K562 (cell line): Measurements from ENCODE around the gene THADA. TPM values are rescaled to one million over a fixed set of nuclear protein-coding genes. Genes with fewer than 3 reads are reported as not detected.
A peak's percentile ranks its signal among the peaks of the same experiment; 100 is the strongest.

Experiments
- CHD4 ChIP-seq: fragments of 200-600 bp; sonication (generic); IDR thresholded peaks from 3 replicates; pipeline ENCODE4 v1.6.1; 2012; ENCODE audit warnings: low read depth, mild to moderate bottlenecking, mixed read lengths, low read length, inconsistent platforms; ENCODE audit not compliant: insufficient read depth, insufficient replicate concordance, poor library complexity, severe bottlenecking
- DEAF1 ChIP-seq: fragments of 450-650 bp; formaldehyde crosslinking; IDR thresholded peaks from 2 replicates; pipeline ENCODE4 v1.4.0; 2020; ENCODE audit warnings: mild to moderate bottlenecking, moderate library complexity
- ETV6 ChIP-seq, 3 experiments: fragments of 150-350 bp in 1 of 3; sonication (generic) in 1 of 3; formaldehyde crosslinking in 1 of 3; IDR thresholded peaks; 2 replicates each; pipeline versions ENCODE4 v1.6.1 to v1.8.0; 2014 to 2022; ENCODE audit warnings: borderline replicate concordance in 2 of 3, low read depth in 2 of 3, antibody characterized with exemption in 1 of 3, low read length in 1 of 3, mild to moderate bottlenecking in 1 of 3, missing genetic modification reagents in 1 of 3
- HMBOX1 ChIP-seq: sonication (generic); IDR thresholded peaks from 2 replicates; pipeline ENCODE4 v1.6.1; 2016
- KAT7 ChIP-seq: sonication (generic); formaldehyde crosslinking; IDR thresholded peaks from 2 replicates; pipeline ENCODE4 v1.8.0; 2022; ENCODE audit warnings: missing genetic modification reagents, mild to moderate bottlenecking, borderline replicate concordance
- MECOM ChIP-seq: fragments of 250-450 bp; sonication (Bioruptor Pico); IDR thresholded peaks from 2 replicates; pipeline ENCODE4 v1.8.0; 2022; ENCODE audit warnings: inconsistent platforms
- RBM25 ChIP-seq: fragments of 200-400 bp; formaldehyde crosslinking; IDR thresholded peaks from 2 replicates; pipeline ENCODE4 v1.6.1; 2018; ENCODE audit warnings: low read length, low read depth, moderate library complexity; ENCODE audit not compliant: severe bottlenecking
- SP2 ChIP-seq: IDR thresholded peaks from 2 replicates; pipeline ENCODE4 v1.6.1; 2011; ENCODE audit warnings: mild to moderate bottlenecking, low read depth, low read length, moderate library complexity; ENCODE audit not compliant: poor library complexity, severe bottlenecking; ENCODE audit errors: extremely low read depth
- SPI1 ChIP-seq: IDR thresholded peaks from 2 replicates; pipeline ENCODE4 v1.6.1; 2011; ENCODE audit warnings: low read depth, low read length, control low read depth, borderline replicate concordance
- ZNF318 ChIP-seq, 2 experiments: fragments of 450-650 bp; IDR thresholded peaks; 2 replicates each; pipeline ENCODE4 v1.6.1; 2016; ENCODE audit warnings: mild to moderate bottlenecking in 2 of 2, borderline replicate concordance in 1 of 2, low read depth in 1 of 2, moderate library complexity in 1 of 2
- ZNF639 ChIP-seq, 2 experiments: fragments of 200-800 bp in 1 of 2; sonication (Bioruptor generic) in 1 of 2; sonication (generic) in 1 of 2; formaldehyde crosslinking in 1 of 2; IDR thresholded peaks in 1 of 2; conservative IDR thresholded peaks in 1 of 2; 2 replicates each; pipeline versions ENCODE4 v1.5.0 to v1.6.1; 2016 to 2020; ENCODE audit warnings: missing compliant biosample characterization in 1 of 2, missing genetic modification characterization in 1 of 2, missing genetic modification reagents in 1 of 2
- polyA plus RNA-seq, 8 experiments: library from polyadenylated mRNA; depleted of rRNA in 4 of 8; stranded (reverse) in 5 of 8; unstranded in 3 of 8; fragments of >200 nt; fragmentation: Nextera tagmentation in 2 of 8; fragmentation: Illumina TruSeq in 1 of 8; extraction: Ambion mirVana in 2 of 8; extraction: Trizol in 1 of 8; gene quantifications; 2 replicates each; pipeline versions ENCODE4 v1.2.1 to v1.2.3, GENCODE V29; 2011 to 2014; ENCODE audit warnings: inconsistent platforms in 1 of 8, missing spikeins in 1 of 8
- total RNA-seq, 7 experiments: library from RNA; depleted of rRNA in 6 of 7; stranded (reverse); fragments of >200 nt in 6 of 7; fragmentation: Illumina TruSeq in 2 of 7; extraction: Trizol in 2 of 7; gene quantifications; 2 replicates each; pipeline versions ENCODE4 v1.2.1 to v1.2.3, GENCODE V29; 2011 to 2021; ENCODE audit warnings: low replicate concordance in 1 of 7

The THADA gene
- total and polyA plus RNA-seq, 9 of the 15 experiments (the other 6 are each of a cell fraction or from before 2014, with no cell fraction given), result 17.8 to 34.7 (median 31.9) TPM

- TF ChIP-seq SPI1, result peak; percentile 51; the same call in 1 of the 2 replicates
- TF ChIP-seq DEAF1 (CRISPR knock-in tag), result no peak; the same call in 1 of the 2 replicates
- TF ChIP-seq RBM25, result no peak
- TF ChIP-seq SP2, result no peak
- TF ChIP-seq HMBOX1, result no peak
- TF ChIP-seq ZNF639 (CRISPR knock-in tag; conservative IDR thresholded peaks at IDR 0.05 in 1 of 2, IDR thresholded peaks at IDR 0.05 in 1 of 2), result no peak
- no peak for TF ChIP-seq CHD4
- no peak; the same call in 1 of the 2 replicates for TF ChIP-seq KAT7
- no peak for TF ChIP-seq ETV6 (IDR thresholded peaks at IDR 0.05; ENCODE audit: borderline replicate concordance in 1 of 2, low read depth in 2 of 2, low read length in 1 of 2)
- no peak for TF ChIP-seq ETV6 (CRISPR knock-in tag; IDR thresholded peaks at IDR 0.05; ENCODE audit: borderline replicate concordance)
- no peak for TF ChIP-seq MECOM (CRISPR knock-in tag)
- no peak for TF ChIP-seq ZNF318 (IDR thresholded peaks at IDR 0.05; ENCODE audit: borderline replicate concordance in 1 of 2, low read depth in 1 of 2)
Observed at GRCh38 chr2:43219383-43220228, 376.2 kb downstream of the THADA start (continued).
